ENCODE results near the gene DAPK1.

The DAPK1 gene

DNA sequence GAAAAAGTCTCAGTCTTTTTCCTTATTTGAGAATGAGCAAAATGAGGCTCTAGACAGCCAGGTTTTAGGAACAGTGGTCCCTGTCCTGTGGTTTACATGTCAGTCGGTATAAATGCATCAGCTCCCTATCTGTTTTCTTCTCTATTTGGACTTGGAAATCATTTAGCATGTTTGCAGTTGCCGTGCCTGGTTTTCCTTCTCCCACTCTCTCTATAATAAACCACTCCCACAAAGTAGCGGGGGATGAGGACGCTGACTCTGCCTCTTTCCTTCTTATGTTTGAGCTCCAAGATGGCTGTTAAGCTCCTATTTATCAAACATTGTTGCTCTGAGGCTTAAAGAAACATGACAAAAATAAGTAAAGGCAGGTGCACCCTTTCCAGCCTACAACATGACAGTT lies 171.1 kb downstream of the DAPK1 start:
- DNase-seq (ENCODE audit: low read depth) = no peak

DNA sequence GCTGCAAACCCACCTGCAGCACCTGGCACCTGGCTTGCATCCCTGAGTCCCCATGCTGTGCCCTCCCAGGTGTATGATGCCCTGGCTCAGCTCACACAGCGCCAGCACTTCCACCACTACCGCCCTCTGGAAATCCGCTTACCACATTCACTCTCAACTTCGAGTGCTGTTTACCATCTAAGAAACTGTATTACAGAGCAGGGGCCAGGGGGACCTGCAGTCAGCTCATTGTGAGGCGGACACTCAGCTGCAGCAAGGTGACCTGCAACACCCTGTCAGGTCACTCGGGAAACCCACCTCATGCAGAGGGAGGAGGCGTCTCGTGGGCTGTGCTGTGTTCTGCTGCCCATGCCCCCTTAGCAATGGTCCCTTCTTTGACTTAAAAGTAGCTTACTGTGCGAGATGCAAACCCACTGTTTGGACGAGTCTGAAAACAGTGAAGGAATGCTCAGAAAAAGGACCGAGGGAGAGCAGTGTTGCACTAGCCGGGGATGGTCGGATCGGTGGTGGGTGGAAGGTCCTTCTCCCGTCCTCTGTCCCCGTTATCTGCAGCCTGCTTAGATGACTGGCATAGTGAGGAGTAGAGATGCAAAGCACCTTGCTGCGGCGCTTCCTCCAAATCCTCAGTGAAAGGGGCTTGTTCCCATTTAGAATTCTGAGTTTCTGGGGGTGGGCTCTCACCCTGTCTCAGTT lies 173.1 kb downstream of the DAPK1 start:
- no peak for DNase-seq (ENCODE audit: low read depth)

DNA sequence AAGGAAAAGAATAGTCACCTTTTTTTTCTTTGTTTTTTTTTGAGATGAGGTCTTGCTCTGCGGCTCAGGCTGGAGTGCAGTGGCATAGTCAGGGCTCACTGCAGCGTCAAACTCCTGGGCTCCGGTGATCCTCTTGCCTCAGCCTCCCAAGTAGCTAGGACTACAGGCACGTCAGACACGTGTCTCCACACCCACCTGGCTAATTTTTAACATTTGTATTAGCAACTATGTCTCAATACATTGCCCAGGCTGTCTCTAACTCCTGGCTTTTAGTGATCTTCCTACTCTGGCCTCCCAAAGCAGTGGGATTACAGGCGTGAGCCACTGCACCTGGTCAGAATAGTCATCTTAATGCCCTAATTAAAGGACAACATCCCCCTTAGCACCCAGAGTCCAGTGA lies 173.8 kb downstream of the DAPK1 start:
- DNase-seq (ENCODE audit: low read depth) = no peak

DNA sequence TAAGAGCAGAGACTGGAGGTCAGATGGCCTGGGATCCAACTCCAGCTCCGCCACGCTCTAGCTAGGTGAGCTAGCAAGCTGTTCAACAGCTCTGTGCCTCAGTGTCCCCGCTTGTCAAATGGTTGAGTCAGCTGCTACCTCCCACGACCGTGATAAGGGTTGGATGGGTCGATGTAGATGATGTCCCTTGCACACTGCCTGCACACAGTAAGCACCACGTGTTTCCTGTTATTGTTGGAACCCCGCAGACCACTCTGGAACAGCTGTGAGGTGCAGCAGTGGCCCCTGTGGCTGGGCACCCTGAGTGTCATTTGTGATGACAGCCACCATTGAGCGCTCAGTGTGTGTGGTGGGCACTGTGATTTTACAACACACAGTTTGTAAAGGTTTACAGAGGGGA lies 174.3 kb downstream of the DAPK1 start:
- no peak for DNase-seq (ENCODE audit: low read depth)

DNA sequence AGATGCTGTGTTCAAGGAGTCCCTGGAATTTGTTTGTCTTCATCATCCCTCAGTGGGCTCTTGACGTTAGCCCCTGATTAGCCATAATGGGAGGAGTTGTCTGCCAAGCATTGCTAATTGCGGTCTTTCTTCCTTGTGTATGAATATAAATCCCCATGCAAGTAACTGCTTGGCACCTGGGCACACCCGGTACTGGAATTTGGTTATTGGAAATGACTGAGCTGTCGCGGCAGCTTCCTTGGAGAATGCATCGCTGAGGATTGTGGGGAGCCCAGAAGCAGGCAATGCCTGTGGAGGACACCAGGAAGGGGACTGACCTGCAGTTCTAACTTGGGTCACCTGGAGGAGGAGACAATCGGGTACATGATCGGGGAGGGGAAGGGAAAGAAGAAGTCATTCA lies 174.9 kb downstream of the DAPK1 start:
- DNase-seq (ENCODE audit: low read depth) = no peak

DNA sequence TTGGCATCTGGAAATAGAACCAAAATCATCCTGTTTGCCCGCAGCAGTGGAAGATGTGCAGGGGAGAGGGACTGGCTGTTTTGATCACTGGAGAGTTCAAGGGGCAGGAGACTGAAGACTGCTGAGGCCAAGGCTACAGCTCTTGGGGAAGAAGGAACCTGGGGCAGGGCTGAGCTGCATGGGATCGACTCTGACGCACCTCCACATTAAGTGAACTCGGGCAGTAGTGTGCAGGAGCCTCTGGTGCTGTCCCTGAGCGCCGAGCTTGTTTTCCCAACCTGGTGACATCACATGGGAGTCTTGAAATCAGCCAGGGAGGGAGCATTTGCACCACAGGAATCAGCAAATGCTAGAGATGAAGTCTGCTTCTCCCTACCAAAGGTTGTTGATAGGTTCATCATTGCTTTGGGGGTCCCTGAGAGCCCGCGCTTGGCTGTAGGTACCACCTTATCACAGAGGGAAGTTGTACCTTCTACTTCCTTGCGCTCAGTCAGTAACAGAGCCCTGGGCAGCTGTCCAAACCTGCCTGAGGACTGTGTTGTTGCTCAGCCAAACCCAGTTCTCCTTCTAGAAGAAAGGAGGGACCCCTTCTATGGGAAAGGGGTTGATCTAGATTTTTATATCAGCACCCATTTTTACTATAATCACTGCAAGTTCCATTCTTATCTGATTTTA lies 175.9 kb downstream of the DAPK1 start:
- DNase-seq (ENCODE audit: low read depth) = no peak

DNA sequence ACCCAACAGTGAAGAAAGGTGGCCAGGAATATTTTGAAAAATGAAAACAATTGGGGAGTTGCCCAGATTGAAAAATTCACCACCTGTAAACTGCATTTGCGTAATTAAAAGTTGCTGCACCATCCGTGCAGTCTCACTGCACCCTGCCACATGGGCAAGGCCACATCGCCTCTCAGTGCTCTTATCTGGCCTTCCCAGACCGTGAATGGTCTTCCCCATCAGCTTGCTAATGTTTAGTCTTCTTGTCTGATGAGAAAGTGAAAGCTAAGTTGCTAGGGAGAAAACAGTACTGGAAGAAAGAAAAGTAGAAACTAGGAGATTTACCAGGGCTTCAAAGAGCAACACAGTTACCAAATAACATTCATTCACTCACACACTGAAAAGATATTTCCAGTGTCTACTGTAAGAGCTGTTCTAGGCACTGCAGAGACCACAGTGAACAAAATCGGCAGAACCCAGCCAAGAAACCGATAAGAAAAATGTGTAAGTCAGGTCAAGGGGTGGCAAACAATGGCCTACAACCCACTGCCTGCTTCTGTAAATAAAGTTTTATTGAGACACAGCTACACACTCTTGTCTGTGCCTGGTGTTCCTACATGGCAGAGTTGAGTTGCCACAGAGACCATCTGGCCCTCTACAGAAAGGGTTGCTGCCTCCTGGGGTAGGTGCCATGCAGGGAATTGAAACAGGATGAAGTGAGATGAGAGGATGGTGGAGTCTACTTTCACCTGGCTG lies 177.1 kb downstream of the DAPK1 start:
- DNase-seq (ENCODE audit: low read depth) = no peak

DNA sequence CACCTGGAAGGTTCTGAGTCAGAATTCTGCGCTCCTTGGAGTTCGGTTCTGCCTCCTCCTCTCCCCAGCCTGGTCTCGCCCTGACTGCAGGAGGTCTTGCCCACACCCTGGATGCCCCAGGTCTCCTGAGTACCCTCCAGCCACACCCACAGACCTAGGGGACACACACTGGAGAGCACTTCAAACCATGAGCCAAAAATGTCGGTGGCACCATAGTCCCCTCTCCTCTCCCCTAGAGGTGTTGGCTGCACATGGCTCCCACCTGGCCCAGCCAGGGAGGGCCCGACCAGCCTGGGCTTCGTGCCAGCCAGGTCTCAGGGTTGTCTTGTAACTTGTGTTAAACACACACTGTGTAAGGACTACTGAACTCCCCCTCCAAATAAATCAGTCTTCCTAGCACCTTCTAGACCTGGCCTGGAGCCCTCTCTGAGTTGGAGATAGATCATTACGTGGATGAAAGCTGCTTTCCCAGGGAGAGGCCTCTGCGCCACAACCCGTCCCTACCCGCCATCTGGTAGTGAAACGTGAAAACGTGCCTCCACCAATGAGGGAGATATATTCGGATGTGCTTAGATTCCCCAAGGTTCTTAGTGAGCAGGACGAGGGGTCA lies 178.3 kb downstream of the DAPK1 start:
- DNase-seq (ENCODE audit: low read depth) = no peak

DNA sequence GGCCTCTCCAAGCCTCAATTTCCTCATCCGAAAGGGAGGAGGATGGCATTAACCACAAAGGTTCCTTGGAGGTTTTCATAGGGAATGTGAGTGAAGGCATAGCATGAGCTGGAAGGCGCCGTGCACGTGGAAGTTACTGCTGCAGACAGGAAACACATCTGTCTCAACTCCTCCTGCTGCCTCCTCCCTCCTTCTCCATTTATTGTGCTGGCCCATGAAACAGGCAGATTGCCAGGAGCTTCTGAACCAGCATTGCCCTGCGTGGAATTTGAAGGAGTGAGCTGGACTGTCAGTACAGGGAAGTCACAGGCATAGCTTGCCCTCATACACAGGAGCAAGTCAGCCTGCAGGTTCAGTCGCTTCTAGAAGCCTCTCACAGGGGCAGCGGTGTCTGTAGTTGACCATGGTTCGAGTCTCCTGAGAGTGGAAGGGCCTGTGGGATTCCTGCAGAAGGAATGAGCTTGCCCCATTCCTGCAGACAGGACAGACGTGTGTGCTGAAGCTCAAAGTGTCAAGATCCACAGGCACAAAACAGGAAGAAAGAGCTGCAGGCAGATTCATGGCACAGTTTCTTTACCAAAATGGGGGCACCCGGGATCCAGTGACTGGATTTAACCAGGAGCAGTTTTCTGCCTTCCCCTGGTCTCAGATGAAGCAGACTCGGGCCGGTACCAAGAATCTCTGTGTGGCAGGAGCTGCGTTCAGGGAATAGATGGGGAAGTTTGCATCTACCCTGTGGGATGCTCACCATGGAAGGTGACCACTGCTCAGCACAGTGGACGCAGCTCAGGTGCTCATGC lies 179.5 kb downstream of the DAPK1 start:
- no peak for DNase-seq (ENCODE audit: low read depth)

DNA sequence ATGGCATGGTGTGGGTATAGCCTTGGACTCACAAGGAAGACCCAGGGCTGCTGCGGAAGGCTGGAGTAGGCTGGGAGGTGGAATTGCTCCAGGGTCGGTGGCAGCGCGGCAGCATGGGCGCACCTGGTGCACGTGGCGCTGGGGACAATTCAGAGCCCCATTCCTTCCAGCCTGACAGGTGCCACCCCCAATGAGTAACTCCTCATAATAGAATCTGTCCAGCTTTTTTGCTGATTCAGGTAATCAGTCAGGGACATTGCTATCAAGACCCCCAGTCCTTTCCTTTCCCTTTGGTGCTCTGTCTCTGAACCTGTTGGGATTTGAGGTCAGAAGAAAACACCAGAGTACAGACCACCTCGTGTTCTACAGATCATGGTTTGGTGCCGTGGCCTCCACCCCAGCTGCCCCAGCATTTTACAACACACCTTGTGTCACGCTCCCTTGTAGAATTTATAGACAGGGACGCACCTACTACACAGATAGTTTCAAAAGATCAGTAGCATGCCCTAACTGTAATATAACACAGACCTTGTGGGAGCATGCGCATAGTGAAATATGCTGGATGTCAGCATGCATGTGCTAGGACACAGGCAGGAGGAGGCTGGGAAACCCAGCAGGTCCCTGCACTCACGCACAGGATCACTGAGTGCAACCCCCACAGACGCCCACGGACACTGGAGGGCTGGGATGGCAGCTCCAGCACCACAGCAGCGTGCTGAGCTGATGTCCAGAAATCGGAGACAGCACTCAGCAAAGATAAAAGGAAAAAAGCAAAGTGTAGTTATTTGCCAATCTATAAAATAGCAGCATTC lies 180.3 kb downstream of the DAPK1 start:
- DNase-seq (ENCODE audit: low read depth) = no peak

DNA sequence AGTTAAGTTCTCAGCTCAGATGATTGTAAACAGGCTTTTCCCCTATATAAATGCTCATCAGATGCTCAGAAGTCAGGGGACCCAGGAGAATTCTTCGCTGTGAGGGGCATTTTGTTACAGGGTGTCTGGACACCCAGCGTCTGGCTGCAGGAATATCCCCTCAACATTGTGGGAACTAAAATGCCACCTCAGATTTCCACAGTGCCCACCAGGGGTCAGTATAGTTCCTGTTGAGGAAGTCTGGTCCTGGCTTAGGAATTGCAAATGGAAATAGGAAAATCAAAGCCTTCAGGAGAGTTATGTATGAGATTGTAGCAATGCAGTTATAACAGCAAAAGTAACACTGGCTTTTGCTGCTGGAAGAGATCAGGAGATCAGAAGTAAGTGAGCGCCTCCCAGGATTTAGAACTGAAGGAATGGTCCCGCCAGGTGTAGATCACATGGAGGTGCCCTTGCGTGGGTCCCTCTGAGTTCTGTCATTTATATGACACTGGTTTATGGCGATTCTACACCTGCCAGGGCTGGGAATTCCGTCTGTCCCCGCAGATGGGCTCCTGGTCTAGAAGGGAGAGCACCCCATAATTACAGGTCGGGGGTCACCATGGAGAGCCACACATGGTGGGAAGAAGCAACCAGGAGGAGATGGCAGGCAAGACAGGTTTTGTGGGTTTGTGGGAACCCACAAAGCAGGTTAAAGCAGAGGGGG lies 181.1 kb downstream of the DAPK1 start:
- no peak for DNase-seq (ENCODE audit: low read depth)

DNA sequence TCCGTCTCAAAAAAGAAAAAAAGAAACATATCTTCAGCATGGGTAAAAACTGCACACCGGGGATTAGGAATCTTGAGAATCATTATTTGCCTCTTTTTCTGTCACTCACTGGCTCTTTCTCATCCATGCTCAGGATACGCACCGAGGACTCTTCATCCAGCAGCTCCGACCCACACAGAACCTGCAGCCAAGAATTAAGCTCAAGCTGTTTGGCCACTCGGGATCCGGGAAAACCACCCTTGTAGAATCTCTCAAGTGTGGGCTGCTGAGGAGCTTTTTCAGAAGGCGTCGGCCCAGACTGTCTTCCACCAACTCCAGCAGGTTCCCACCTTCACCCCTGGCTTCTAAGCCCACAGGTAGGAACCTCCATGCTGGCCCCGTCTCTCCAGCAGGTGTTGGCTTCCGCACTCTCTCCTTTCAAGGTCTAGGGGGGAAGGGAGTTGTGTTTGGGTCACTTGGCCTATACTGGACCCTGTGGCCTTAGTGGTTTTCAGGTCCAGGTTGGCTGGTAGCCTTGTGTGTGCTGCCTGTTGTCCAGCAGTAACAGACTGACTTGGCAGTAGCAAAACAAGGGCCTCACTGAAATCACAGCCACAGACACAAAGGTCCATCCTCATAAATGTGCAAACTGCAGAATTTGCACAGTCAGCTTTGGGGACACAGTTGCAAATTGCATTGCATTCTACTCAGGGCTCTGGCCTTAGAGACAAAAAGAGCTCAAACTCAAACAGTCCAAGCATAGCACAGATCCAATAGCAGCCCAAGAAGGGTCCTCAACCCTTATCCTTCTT lies 183.8 kb downstream of the DAPK1 start:
- DNase-seq (ENCODE audit: low read depth) = no peak

DNA sequence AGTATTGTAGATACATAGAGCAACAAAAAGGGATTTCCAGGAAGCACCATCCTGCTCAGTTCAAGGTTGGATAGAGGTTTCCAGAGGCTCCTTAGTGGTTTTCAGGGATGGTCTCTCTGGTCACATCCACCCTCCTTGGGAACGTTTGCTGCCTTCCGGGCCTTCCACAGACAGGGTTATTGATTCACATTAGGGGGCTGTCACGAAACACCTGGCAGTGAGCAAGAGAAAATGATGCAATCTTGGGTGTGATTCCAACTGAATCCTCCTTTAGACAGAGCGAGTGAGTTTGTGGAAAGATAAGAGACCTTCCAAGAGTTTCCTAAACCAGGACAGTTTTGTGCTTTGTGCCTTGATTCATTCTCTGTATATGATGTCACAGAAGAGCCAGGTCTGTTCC lies 184.4 kb downstream of the DAPK1 start:
- no peak for DNase-seq (ENCODE audit: low read depth)

DNA sequence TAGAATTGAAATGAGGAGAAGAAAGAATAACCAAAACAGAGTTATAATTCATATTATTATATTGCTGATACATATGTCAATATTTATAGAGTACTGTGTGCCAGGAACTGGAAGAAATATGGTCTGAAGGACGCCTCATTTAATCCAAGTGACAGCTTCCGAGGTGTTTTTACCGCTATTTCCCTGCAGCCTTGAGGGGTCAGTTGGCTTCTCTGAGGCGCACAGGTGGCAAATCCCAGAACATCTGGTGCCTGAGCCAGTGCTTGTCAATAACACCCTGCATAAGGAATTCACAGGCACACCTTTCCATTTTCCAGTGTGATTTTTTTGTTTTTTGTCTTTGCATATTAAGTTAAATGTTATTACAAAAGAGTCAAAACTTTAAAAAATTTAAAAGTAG lies 185.0 kb downstream of the DAPK1 start:
- DNase-seq (ENCODE audit: low read depth) = no peak

DNA sequence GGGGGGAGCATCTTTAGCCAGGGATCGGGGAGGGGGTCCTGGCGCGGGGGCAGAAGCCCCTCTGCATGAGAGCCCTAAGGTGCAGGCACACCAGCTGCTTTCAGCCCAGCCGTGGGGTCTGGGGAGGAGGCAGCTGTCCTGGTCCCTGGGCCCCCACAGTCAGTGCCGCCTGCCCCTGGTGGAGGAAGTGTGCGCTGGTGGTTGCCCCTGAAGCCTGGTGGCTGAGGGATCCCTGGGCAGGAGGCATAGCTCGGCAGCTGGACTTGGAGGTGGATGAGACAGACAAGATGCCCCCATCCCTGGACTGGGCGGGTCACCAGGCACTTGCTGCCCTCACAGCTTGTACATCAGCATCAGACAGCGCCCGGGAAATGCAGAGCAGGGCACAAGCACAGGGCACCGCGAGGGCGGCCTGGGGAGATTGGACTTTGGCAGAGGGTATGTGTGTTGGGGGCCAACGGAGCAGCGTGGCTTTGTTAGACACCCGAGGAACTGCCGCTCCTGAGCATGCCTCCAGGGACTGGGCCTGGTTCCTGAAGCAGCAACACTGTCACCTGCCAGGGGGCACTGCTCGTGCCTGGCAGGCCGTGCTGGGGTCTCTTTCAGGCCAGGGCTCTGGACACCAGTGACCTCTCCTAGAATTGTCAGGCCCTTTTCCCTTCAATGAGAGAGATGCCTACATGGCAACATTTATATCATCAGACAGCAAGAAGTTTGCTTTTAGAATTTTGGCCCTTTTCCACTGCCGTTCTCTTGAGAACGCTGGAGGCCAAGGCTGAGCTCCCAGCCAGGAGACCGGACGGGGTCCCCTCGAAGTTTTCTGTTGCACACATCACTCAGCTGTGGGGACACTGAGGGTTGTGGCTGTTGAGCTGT lies 186.3 kb downstream of the DAPK1 start:
- DNase-seq (ENCODE audit: low read depth) = no peak

DNA sequence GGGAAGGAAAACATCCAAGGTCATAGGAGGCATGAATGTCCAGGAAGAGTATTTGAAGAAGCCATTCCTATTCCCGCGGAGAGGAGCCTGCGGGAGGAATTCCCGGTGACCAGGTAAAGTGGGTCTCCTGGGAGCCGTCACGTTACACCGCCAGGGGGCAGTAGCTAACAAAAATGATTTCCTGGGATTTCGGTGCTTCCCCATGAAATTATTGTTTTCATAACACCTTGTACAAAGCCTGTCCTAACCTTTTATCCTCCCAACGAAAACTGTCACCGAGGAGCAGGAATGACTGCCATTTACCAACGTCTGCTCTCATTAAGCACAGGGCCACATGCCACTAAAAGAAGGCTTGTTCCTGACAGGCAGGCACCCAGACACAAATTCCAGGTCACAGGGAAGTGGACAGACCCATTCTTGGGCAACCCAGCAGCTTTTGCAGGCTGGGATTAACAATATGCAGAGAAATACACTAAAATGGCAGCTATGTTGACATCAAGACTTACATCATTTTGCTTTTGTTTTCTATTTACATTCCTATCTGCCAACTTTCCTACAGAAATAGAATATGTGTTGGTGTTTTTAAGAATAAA lies 187.1 kb downstream of the DAPK1 start:
- no peak for DNase-seq (ENCODE audit: low read depth)

DNA sequence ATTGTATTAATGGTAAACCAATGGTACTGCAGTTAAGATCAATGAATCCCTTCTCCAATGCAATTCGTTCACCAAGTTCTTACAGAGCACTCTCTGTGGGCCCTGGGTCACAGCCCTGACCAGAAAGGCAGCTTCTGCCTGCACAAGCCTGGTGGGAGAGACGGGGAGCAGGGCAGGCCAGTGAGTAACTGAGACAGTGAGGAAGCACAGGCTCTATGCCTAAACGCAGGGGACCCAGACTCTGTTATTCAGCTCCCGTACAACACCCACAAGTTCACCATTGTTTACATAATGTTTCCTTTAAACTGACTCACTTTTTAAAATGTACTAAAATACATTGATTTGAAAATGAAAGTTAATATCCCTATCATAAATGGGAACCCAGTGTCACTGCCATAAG lies 187.8 kb downstream of the DAPK1 start:
- no peak for DNase-seq (ENCODE audit: low read depth)

DNA sequence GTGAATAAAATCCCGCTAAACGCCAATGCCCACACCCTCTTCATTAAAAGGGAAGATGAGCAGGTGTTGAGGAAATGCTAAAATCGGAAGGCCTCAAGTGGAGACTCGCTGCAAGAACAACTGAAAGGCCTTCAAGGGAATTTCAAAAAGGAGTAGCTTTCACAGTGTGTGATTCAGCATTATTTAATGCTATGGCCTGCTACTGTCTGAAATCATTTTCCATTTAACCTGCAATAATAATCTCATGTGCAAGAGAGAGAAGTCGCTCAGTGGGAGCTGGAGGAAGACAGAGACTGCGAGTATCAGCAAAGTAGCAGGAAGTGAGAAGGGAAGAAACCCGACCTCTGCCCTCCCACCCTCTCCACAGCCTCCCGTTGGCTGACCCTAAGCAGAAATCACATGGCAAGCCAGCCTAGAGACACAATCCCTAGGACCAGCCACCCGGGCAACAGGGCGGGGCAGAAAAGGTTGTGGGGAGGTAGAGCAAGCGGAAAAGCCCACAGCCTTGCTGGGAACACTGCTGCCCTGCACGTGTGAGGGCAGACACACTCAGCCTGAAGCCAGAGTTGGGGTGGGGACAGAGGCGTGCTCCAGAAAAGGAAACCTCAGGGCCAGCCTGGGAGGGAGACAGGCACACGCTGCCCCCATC lies 188.3 kb downstream of the DAPK1 start:
- no peak for DNase-seq (ENCODE audit: low read depth)

All from activated T-cell treated with anti-CD3 and anti-CD28 coated beads for 24 hours (primary cell).